T-cell (primary cell): ENCODE measurements around the gene ANKHD1. TPM values are rescaled to one million over a fixed set of nuclear protein-coding genes. Genes with fewer than 3 reads are reported as not detected.

Source experiments
- ATAC-seq, 4 experiments: fragments of 200-7000 bp in 3 of 4; fragments of 150-1000 bp in 1 of 4; cut with Tn5 transposase; replicated peaks in 1 of 4; 1 replicate in 3 of 4; 2 replicates in 1 of 4; pipeline ENCODE4 v1.10.0; 2021; ENCODE audit warnings: moderate library complexity in 3 of 4, mild to moderate bottlenecking in 2 of 4, moderate number of reproducible peaks in 1 of 4
- CTCF ChIA-PET, 2 donors: fragments of 300-600 bp; sonication (Branson Sonifier 250); formaldehyde crosslinking; loops; one replicate each; lab custom pipeline; 2022; ENCODE audit warnings: antibody characterized with exemption in 2 of 2; lab: Charles Lee
- POLR2A ChIA-PET, 2 donors: fragments of 300-600 bp; sonication (Branson Sonifier 250); formaldehyde crosslinking; loops; one replicate each; lab custom pipeline; 2022; ENCODE audit warnings: antibody characterized with exemption in 2 of 2; lab: Charles Lee
- DNase-seq, 35 experiments: peaks; one replicate each; pipeline versions ENCODE4 v3.0.0 to v3.0.0-alpha.2; 2013 to 2023
- H3K27ac ChIP-seq: one replicate; pipeline ENCODE4 v1.5.1; 2013; ENCODE audit warnings: low read length
- H3K27me3 ChIP-seq, 2 experiments: replicated peaks in 1 of 2; 1 replicate in 1 of 2; 2 replicates in 1 of 2; pipeline versions ENCODE4 v1.6.1 to v1.7.0; 2013; ENCODE audit warnings: low read length in 1 of 2, mixed read lengths in 1 of 2; ENCODE audit not compliant: control insufficient read depth in 2 of 2, insufficient read depth in 2 of 2; ENCODE audit errors: extremely low read depth in 1 of 2
- H3K36me3 ChIP-seq, 2 donors: 1 replicate in 1 of 2; 2 replicates in 1 of 2; pipeline versions ENCODE4 v1.6.1 to v1.7.0; 2013; ENCODE audit warnings: low read length in 1 of 2; ENCODE audit not compliant: control insufficient read depth in 2 of 2, insufficient read depth in 1 of 2; ENCODE audit errors: extremely low read depth in 1 of 2
- H3K4me1 ChIP-seq, 2 experiments: 1 replicate in 1 of 2; 2 replicates in 1 of 2; pipeline versions ENCODE4 v1.6.1 to v1.7.0; 2013; ENCODE audit warnings: low read length in 2 of 2, mixed read lengths in 1 of 2; ENCODE audit not compliant: insufficient read depth in 2 of 2, control insufficient read depth in 1 of 2; ENCODE audit errors: extremely low read depth in 1 of 2
- H3K4me3 ChIP-seq, 2 donors: 1 replicate in 1 of 2; 2 replicates in 1 of 2; pipeline versions ENCODE4 v1.5.1 to v1.7.0; 2013; ENCODE audit warnings: mild to moderate bottlenecking in 2 of 2, low read length in 1 of 2, moderate library complexity in 1 of 2; ENCODE audit not compliant: control insufficient read depth in 1 of 2; ENCODE audit errors: extremely low read depth in 1 of 2
- H3K9me3 ChIP-seq: 2 replicates; pipeline ENCODE4 v1.7.0; 2013
- H3K27ac Mint-ChIP-seq, 2 donors: one replicate each; pipeline ENCODE4 v1.8.0; 2020 to 2021; ENCODE audit warnings: mild to moderate bottlenecking in 2 of 2, mixed read lengths in 2 of 2
- H3K27me3 Mint-ChIP-seq, 2 donors: one replicate each; pipeline ENCODE4 v1.8.0; 2021 to 2022; ENCODE audit warnings: mixed read lengths in 2 of 2
- H3K36me3 Mint-ChIP-seq: one replicate; pipeline ENCODE4 v1.8.0; 2021; ENCODE audit warnings: mixed read lengths
- H3K4me1 Mint-ChIP-seq, 3 donors: one replicate each; pipeline ENCODE4 v1.8.0; 2020 to 2022; ENCODE audit warnings: mixed read lengths in 3 of 3, mild to moderate bottlenecking in 1 of 3
- H3K4me3 Mint-ChIP-seq, 3 donors: one replicate each; pipeline ENCODE4 v1.8.0; 2020 to 2022; ENCODE audit warnings: mild to moderate bottlenecking in 3 of 3, mixed read lengths in 3 of 3, moderate library complexity in 3 of 3
- H3K9me3 Mint-ChIP-seq, 3 donors: one replicate each; pipeline ENCODE4 v1.8.0; 2020 to 2022; ENCODE audit warnings: mixed read lengths in 3 of 3
- WGBS: methylation state at CpG from one replicate; pipeline ENCODE4 v1.1.5; 2013; ENCODE audit warnings: missing lambda C conversion rate; ENCODE audit not compliant: insufficient coverage; 5-methylcytosine and 5-hydroxymethylcytosine counted together
- total RNA-seq, 35 experiments: library from RNA in 6 of 35; stranded (reverse) in 6 of 35; fragments of 120-200 nt in 1 of 35; gene quantifications; one replicate each; pipeline versions ENCODE4 v1.2.1 to v1.2.4 and lab custom pipeline; 2013 to 2026

ANKHD1 gene
- total RNA-seq, 5 donors from 2014 or later (not counting 1 experiment from before 2014, with no cell fraction given): 184 to 220 (median 203) TPM

GRCh38 chr5:140554454-140554853, 152.8 kb downstream of the ANKHD1 start:
- peak overlapping the region; percentile 20 to 76 for H3K27ac Mint-ChIP-seq
- H3K9me3 ChIP-seq: no peaks in the 10 kb centered on the region
- no peaks in the 10 kb centered on the region for H3K27me3 ChIP-seq
- no peak for DNase-seq
- no peaks in the 10 kb centered on the region for H3K27me3 Mint-ChIP-seq
- 90% methylated on average over 2 of the region's 2 CpGs for WGBS
- H3K4me1 Mint-ChIP-seq: peaks cover 60 to 67% (median 64%) of the 10 kb centered on the region in 3 donors
- peaks cover 0 to 25% of the 10 kb centered on the region in 2 donors for H3K36me3 ChIP-seq
- CTCF ChIA-PET: no interaction called here
- H3K4me3 Mint-ChIP-seq: no peak overlapping the region
- H3K4me1 ChIP-seq: peaks cover 12 to 34% of the 10 kb centered on the region in 2 experiments
- peaks cover 30% of the 10 kb centered on the region for H3K36me3 Mint-ChIP-seq
- H3K27ac ChIP-seq: no peak overlapping the region
- POLR2A ChIA-PET: no interaction called here
- ATAC-seq: no peak
- no peaks in the 10 kb centered on the region for H3K9me3 Mint-ChIP-seq
- H3K4me3 ChIP-seq: no peak overlapping the region

GRCh38 chr5:140555747-140556312, 154.2 kb downstream of the ANKHD1 start:
- Mint-ChIP-seq H3K27me3 (no peaks in the 10 kb centered on the region), H3K4me1 (peaks cover 50 to 62% (median 54%) of the 10 kb centered on the region in 3 donors), H3K36me3 (peaks cover 25% of the 10 kb centered on the region), H3K9me3 (no peaks in the 10 kb centered on the region), H3K27ac (peak overlapping the region; percentile 37 to 92), H3K4me3 (peak overlapping the region; percentile 87 to 91 (median 88))
- Histone ChIP-seq H3K9me3 (no peaks in the 10 kb centered on the region), H3K4me1 (peaks cover 10 to 31% of the 10 kb centered on the region in 2 experiments), H3K36me3 (peaks cover 0 to 17% of the 10 kb centered on the region in 2 donors), H3K4me3 (peak overlapping the region in 1 of 2 donors; percentile 98), H3K27me3 (no peaks in the 10 kb centered on the region), H3K27ac (peak overlapping the region; percentile 93)
- ChIA-PET POLR2A (interaction anchor here in 1 of 2 donors (0.7 kb wide), 1 partner anchor 9 kb away, joined by 3 read pairs; the partner anchor contains the start of genes APBB3 and SLC35A4), CTCF (no interaction called here)
- no CpG with 5 or more reads among the region's 1 CpG for WGBS
- no peak for DNase-seq
- no peak for ATAC-seq

- peak overlapping the region; percentile 84 to 98 for H3K4me3 ChIP-seq
- peak overlapping the region; percentile 37 to 92 for H3K27ac Mint-ChIP-seq
- CTCF ChIA-PET: no interaction called here
- H3K36me3 Mint-ChIP-seq: peaks cover 26% of the 10 kb centered on the region
- peaks cover 52 to 64% (median 58%) of the 10 kb centered on the region in 3 donors for H3K4me1 Mint-ChIP-seq
- H3K4me3 Mint-ChIP-seq: peak overlapping the region; percentile 87 to 91 (median 88)
- H3K27ac ChIP-seq: peak overlapping the region; percentile 93
- 7% methylated on average over 3 of the region's 6 CpGs for WGBS
- peaks cover 10 to 31% of the 10 kb centered on the region in 2 experiments for H3K4me1 ChIP-seq
- H3K27me3 ChIP-seq: no peaks in the 10 kb centered on the region
- DNase-seq (peak in 1 of 35 experiments; percentile 37), ATAC-seq (peak in 1 of 4 experiments; percentile 26)
- peaks cover 0 to 16% of the 10 kb centered on the region in 2 donors for H3K36me3 ChIP-seq
- no peaks in the 10 kb centered on the region for H3K9me3 ChIP-seq
- no peaks in the 10 kb centered on the region for H3K9me3 Mint-ChIP-seq
- H3K27me3 Mint-ChIP-seq: no peaks in the 10 kb centered on the region
- POLR2A ChIA-PET: interaction anchor here in 1 of 2 donors (0.9 kb wide), 1 partner anchor 155 kb away, joined by 3 read pairs; the partner anchor contains the start of gene ANKHD1
Observed at GRCh38 chr5:140556438-140556837, 154.8 kb downstream of the ANKHD1 start.

GRCh38 chr5:140557136-140557805, 155.6 kb downstream of the ANKHD1 start, which contains the start of gene SRA1:
TSS of gene SRA1 (minus strand) at chr5:140557473. CDS start at chr5:140557452, 21 bp downstream.
- peak; percentile 47 to 89 (median 69) for DNase-seq
- Histone ChIP-seq H3K4me1 (peaks cover 10 to 31% of the 10 kb centered on the region in 2 experiments), H3K36me3 (peaks cover 0 to 19% of the 10 kb centered on the region in 2 donors), H3K27me3 (no peaks in the 10 kb centered on the region), H3K9me3 (no peaks in the 10 kb centered on the region), H3K4me3 (peak within 1 kb of the TSS; percentile 84 to 98), H3K27ac (peak within 1 kb of the TSS; percentile 93)
- under 1% methylated on average over 46 of the region's 46 CpGs for WGBS
- Mint-ChIP-seq H3K36me3 (peaks cover 27% of the 10 kb centered on the region), H3K4me3 (peak within 1 kb of the TSS; percentile 87 to 91 (median 88)), H3K9me3 (no peaks in the 10 kb centered on the region), H3K27ac (peak within 1 kb of the TSS; percentile 86 to 92), H3K4me1 (peaks cover 56 to 65% (median 58%) of the 10 kb centered on the region in 3 donors), H3K27me3 (no peaks in the 10 kb centered on the region)
- CTCF ChIA-PET: no interaction called here
- peak; percentile 86 to 95 (median 94) for ATAC-seq
- POLR2A ChIA-PET: interaction anchor here (0.6 to 1.3 kb wide), 7 partner anchors 10 to 301 kb away, joined by 3 to 10 read pairs (median 3); partner anchors contain the start of genes EIF4EBP3 (in 2 of the 2) and ANKHD1 (in 1 of the 2)

GRCh38 chr5:140557965-140558364, 156.3 kb downstream of the ANKHD1 start:
- ATAC-seq (no peak), DNase-seq (no peak)
- WGBS: 67% methylated on average over 1 of the region's 3 CpGs
- peak overlapping the region; percentile 86 to 92 for H3K27ac Mint-ChIP-seq
- H3K27ac ChIP-seq: peak overlapping the region; percentile 93
- no peak overlapping the region for H3K4me3 ChIP-seq
- H3K27me3 ChIP-seq: no peaks in the 10 kb centered on the region
- CTCF ChIA-PET: no interaction called here
- peaks cover 0 to 19% of the 10 kb centered on the region in 2 donors for H3K36me3 ChIP-seq
- peaks cover 10 to 31% of the 10 kb centered on the region in 2 experiments for H3K4me1 ChIP-seq
- H3K36me3 Mint-ChIP-seq: peaks cover 25% of the 10 kb centered on the region
- POLR2A ChIA-PET: interaction anchor here (0.7 to 1.3 kb wide), 4 partner anchors 11 to 133 kb away, joined by 3 to 10 read pairs (median 6); partner anchors contain the start of gene EIF4EBP3 (in 2 of the 2)
- H3K4me3 Mint-ChIP-seq: peak overlapping the region; percentile 87 to 91 (median 88)
- no peaks in the 10 kb centered on the region for H3K9me3 Mint-ChIP-seq
- H3K27me3 Mint-ChIP-seq: no peaks in the 10 kb centered on the region
- no peaks in the 10 kb centered on the region for H3K9me3 ChIP-seq
- peaks cover 57 to 68% (median 61%) of the 10 kb centered on the region in 3 donors for H3K4me1 Mint-ChIP-seq

DNA sequence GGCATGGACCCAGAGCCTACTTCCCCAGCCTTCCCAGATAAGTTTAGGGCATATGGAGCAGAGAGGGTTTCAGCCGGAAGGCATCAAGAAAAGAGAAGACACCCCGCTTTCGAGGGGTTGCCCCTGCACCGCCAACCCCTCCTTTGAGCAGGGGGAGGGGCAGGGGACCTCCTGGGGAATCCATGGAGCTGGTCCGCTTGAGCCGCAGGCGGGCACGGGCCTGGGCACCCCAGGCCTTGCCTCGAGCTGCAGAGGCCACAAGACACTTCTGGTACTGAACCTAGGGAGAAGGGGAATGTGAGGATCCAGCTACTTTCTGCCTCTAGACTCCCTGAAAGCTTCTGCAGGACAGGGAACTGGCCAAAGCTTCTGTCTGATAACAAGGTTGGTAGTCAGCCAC, 156.9 kb downstream of the ANKHD1 start:
- peaks cover 14 to 35% of the 10 kb centered on the region in 2 experiments for H3K4me1 ChIP-seq
- H3K27me3 ChIP-seq: no peaks in the 10 kb centered on the region
- Mint-ChIP-seq H3K4me3 (no peak overlapping the region), H3K27ac (no peak overlapping the region), H3K36me3 (peaks cover 19% of the 10 kb centered on the region), H3K9me3 (no peaks in the 10 kb centered on the region), H3K4me1 (peaks cover 57 to 68% (median 61%) of the 10 kb centered on the region in 3 donors), H3K27me3 (no peaks in the 10 kb centered on the region)
- ChIA-PET POLR2A (interaction anchor here (1.0 to 1.1 kb wide), 2 partner anchors 10 to 11 kb away, joined by 3 read pairs; partner anchors contain the start of gene EIF4EBP3 (in 1 of the 2)), CTCF (interaction anchor here in 1 of 2 donors (0.5 to 1.4 kb wide), 2 partner anchors 11 to 76 kb away, joined by 3 to 5 read pairs; partner anchors contain the start of gene EIF4EBP3)
- H3K4me3 ChIP-seq: no peak overlapping the region
- H3K36me3 ChIP-seq: peaks cover 0 to 19% of the 10 kb centered on the region in 2 donors
- ATAC-seq (no peak), DNase-seq (no peak)
- H3K9me3 ChIP-seq: no peaks in the 10 kb centered on the region
- no peak overlapping the region for H3K27ac ChIP-seq
- 92% methylated on average over 8 of the region's 9 CpGs for WGBS
